Osteoblast (primary cell): ENCODE data around the gene FOSB. TPM values are rescaled to one million over a fixed set of nuclear protein-coding genes. Genes with fewer than 3 reads are reported as not detected.

Experiments used
- DNase-seq: peaks from one replicate; pipeline ENCODE4 v3.0.0; 2011; ENCODE audit warnings: low spot score, mixed read lengths; ENCODE audit not compliant: insufficient read length; ENCODE audit errors: missing footprints
- H2AFZ ChIP-seq: 2 replicates; pipeline ENCODE4 v1.6.0; 2011; ENCODE audit warnings: mild to moderate bottlenecking, low read length
- H3K27ac ChIP-seq: 2 replicates; pipeline ENCODE4 v1.5.1; 2011; ENCODE audit warnings: mild to moderate bottlenecking, low read depth, low read length, moderate library complexity
- H3K27me3 ChIP-seq: 2 replicates; pipeline ENCODE4 v1.6.0; 2012; ENCODE audit warnings: mild to moderate bottlenecking, control low read depth, inconsistent platforms, low read length, moderate library complexity; ENCODE audit not compliant: insufficient read depth
- H3K36me3 ChIP-seq: 2 replicates; pipeline ENCODE4 v1.5.1; 2011; ENCODE audit warnings: mild to moderate bottlenecking, low read length, control low read depth, moderate library complexity; ENCODE audit not compliant: insufficient read depth
- H3K4me1 ChIP-seq: 2 replicates; pipeline ENCODE4 v1.5.1; 2011; ENCODE audit warnings: mild to moderate bottlenecking, low read length, control low read depth, moderate library complexity; ENCODE audit not compliant: insufficient read depth
- H3K4me2 ChIP-seq: 2 replicates; pipeline ENCODE4 v1.6.0; 2011; ENCODE audit warnings: mild to moderate bottlenecking, low read length; ENCODE audit not compliant: insufficient read depth
- H3K4me3 ChIP-seq: fragments of 200-600 bp; sonication (generic); 3 replicates; pipeline ENCODE4 v1.5.1; 2012; ENCODE audit warnings: mild to moderate bottlenecking, low read length, inconsistent platforms; ENCODE audit not compliant: insufficient read depth
- H3K79me2 ChIP-seq: 2 replicates; pipeline ENCODE4 v1.6.0; 2012; ENCODE audit warnings: mild to moderate bottlenecking, low read length, control low read depth, inconsistent platforms; ENCODE audit not compliant: insufficient read depth
- H3K9me3 ChIP-seq: 2 replicates; pipeline ENCODE4 v1.5.1; 2011; ENCODE audit warnings: low read depth, low read length, control low read depth
- H4K20me1 ChIP-seq: 2 replicates; pipeline ENCODE4 v1.6.0; 2012; ENCODE audit warnings: mild to moderate bottlenecking, low read length, control low read depth; ENCODE audit not compliant: insufficient read depth
- total RNA-seq: library from RNA; depleted of rRNA; stranded (reverse); fragments of >200 nt; gene quantifications from 2 replicates; pipeline ENCODE4 v1.2.3, GENCODE V29; 2012
- TF ChIP-seq, protein P1 (sequence below): IDR thresholded peaks from 2 replicates; pipeline ENCODE4 v1.5.1; 2011; ENCODE audit warnings: mild to moderate bottlenecking, low read depth, low read length, moderate library complexity; ENCODE audit errors: extremely low read depth

Gene FOSB
- total RNA-seq, 1 donor: 3.3 TPM

DNA sequence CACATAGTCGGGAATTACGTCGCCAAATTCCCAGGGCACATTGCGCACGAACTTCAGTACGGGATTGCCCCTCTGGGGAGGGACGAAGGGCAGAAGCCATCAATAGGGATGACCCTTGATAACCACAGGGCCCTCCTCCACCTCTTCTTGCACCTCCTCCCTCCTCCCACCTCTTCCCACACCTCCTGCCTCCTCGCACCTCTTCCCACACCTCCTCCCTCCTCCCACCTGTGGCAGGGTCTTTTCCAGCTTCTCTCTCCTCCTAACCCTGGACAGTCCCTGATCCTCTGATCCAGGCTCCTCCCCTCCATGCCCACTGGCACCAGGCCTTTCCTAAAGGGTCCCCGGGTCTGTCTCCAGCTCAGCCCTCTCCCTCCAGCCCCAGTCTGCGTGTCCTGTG lies 47.4 kb upstream of the FOSB start:
- no peaks in the 10 kb centered on the region for H3K9me3 ChIP-seq
- no peak overlapping the region for H3K4me3 ChIP-seq
- H3K4me2 ChIP-seq: no peak overlapping the region
- peaks cover 4% of the 10 kb centered on the region for H4K20me1 ChIP-seq
- TF ChIP-seq, protein P1, sequence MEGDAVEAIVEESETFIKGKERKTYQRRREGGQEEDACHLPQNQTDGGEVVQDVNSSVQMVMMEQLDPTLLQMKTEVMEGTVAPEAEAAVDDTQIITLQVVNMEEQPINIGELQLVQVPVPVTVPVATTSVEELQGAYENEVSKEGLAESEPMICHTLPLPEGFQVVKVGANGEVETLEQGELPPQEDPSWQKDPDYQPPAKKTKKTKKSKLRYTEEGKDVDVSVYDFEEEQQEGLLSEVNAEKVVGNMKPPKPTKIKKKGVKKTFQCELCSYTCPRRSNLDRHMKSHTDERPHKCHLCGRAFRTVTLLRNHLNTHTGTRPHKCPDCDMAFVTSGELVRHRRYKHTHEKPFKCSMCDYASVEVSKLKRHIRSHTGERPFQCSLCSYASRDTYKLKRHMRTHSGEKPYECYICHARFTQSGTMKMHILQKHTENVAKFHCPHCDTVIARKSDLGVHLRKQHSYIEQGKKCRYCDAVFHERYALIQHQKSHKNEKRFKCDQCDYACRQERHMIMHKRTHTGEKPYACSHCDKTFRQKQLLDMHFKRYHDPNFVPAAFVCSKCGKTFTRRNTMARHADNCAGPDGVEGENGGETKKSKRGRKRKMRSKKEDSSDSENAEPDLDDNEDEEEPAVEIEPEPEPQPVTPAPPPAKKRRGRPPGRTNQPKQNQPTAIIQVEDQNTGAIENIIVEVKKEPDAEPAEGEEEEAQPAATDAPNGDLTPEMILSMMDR: no peak
- peaks cover 52% of the 10 kb centered on the region for H3K79me2 ChIP-seq
- peaks cover 28% of the 10 kb centered on the region for H3K4me1 ChIP-seq
- H3K27me3 ChIP-seq: no peaks in the 10 kb centered on the region
- DNase-seq: no peak
- peaks cover 36% of the 10 kb centered on the region for H3K36me3 ChIP-seq
- H2AFZ ChIP-seq: no peak overlapping the region
- no peak overlapping the region for H3K27ac ChIP-seq

DNA sequence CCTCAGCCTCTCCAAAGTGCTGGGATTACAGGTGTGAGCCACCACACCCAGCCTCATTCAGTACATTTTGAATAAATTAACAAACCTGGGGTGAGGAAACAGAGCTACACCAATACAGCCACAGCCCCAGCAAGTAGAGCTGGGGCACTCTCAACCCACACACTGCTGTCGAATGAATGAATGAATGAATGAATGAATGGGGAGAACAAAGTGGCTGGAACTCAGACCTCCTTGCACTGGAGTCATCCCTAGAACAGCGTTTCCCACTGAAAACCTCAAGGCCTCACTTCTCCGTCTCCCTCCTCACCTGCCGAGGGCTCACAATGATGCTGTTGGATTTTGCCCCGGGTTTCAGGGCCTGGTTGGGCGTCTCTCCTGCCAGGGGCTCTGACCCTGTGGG lies 46.9 kb upstream of the FOSB start:
- Histone ChIP-seq H4K20me1 (peaks cover 4% of the 10 kb centered on the region), H3K9me3 (no peaks in the 10 kb centered on the region), H3K4me2 (no peak overlapping the region), H2AFZ (no peak overlapping the region), H3K4me3 (no peak overlapping the region), H3K4me1 (peaks cover 33% of the 10 kb centered on the region), H3K36me3 (peaks cover 32% of the 10 kb centered on the region), H3K27me3 (no peaks in the 10 kb centered on the region), H3K79me2 (peaks cover 49% of the 10 kb centered on the region), H3K27ac (no peak overlapping the region)
- DNase-seq: no peak
- TF ChIP-seq, protein P1: no peak

DNA sequence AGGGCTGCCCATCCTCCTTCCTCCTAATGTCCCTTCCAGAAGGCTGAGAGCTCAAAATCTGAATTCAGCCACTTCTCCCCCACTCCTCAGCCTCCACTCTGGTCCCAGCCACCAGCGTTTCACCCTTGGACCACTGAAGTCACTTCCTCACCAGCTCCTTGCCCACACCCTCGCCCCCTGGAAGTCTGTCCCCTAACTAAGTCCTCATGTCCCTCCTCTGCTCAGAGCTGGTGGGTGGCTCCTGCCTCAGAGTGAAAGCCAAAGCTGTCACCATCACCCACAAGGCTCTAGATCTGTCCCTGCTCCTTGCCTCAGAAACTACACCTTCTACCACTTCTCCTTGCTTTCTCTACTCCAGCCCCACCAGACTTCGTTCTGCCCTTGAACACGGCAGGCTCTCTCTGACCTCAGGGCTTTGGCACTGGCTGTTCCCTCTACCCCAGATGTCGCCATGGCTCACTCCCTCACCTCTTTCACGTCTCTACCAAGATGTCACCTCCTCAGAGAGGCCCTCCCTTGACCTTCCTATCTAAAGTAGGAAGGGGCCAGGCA lies 45.8 kb upstream of the FOSB start:
- Histone ChIP-seq H3K79me2 (peaks cover 49% of the 10 kb centered on the region), H3K36me3 (peaks cover 26% of the 10 kb centered on the region), H3K9me3 (no peaks in the 10 kb centered on the region), H3K27me3 (no peaks in the 10 kb centered on the region), H3K4me2 (peak overlapping the region; percentile 84), H4K20me1 (peaks cover 4% of the 10 kb centered on the region), H2AFZ (no peak overlapping the region), H3K4me3 (peak overlapping the region; percentile 45), H3K27ac (peak overlapping the region; percentile 54), H3K4me1 (peaks cover 33% of the 10 kb centered on the region)
- peak; percentile 75 for DNase-seq
- TF ChIP-seq, protein P1: no peak

DNA sequence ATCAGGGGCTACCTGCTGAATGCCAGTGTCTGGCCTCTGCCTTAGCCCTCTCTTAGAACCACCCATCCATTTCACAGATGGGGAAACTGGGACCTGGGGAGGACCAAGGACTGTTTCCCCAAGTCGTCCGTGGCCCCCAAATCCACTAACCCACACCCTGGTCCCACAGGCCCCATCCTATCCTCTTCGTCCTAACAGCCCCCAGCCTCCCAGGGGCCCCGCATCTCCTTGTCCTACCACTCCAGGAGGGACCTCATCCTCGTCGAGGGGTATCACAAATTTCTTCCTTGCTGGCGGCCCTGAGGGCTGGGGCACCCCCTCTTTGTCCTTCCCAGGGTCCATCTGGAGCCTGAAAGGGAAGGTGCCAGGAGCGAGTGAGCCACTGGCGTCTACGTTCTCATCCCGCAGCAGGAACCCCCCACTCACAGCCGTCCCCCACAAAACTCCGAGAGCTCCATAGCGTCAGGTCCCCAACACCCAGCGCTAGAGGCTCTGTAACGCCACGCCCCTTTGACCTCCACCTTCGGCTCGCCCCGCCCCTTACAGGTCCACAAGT lies 44.7 kb upstream of the FOSB start:
- Histone ChIP-seq H3K27me3 (no peaks in the 10 kb centered on the region), H3K36me3 (peaks cover 21% of the 10 kb centered on the region), H3K79me2 (peaks cover 44% of the 10 kb centered on the region), H3K27ac (peak overlapping the region; percentile 98), H3K4me2 (peak overlapping the region; percentile 84), H3K4me1 (peaks cover 33% of the 10 kb centered on the region), H2AFZ (peak overlapping the region; percentile 70), H3K4me3 (peak overlapping the region; percentile 92), H4K20me1 (peaks cover 4% of the 10 kb centered on the region), H3K9me3 (no peaks in the 10 kb centered on the region)
- DNase-seq: peak; percentile 78
- TF ChIP-seq, protein P1: no peak
